Measurements from ENCODE around the gene PDPN. TPM values are rescaled to one million over a fixed set of nuclear protein-coding genes. Genes with fewer than 3 reads are reported as not detected.

PDPN gene
- total and polyA plus RNA-seq, 2 of the 8 experiments (the other 6 are each of a cell fraction or from before 2014, with no cell fraction given): 44.7 to 169 TPM

DNA sequence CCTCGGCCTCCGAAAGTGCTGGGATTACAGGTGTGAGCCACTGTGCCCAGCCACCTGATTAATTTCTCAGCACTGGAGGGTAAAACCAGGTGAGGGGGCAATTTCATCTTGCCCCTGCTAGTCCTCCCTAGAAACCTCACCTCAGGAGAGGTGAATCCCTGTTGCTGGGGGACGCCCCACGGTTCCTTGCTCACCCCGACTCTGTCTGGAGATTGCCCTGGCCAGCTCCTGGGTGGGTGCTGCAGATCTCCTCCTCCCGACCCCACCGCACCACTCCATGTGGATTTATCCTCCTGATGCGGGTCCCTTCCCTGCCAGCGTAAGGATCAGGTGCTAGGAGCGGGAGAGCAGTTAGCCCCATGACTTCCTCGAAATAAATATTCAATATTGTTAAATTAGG lies 34.9 kb downstream of the PDPN start (continued):
- TF ChIP-seq USF2 (IDR thresholded peaks at IDR 0.05; ENCODE audit: low read length): no peak
